Measurements from ENCODE around the gene USP48.

USP48 gene

DNA sequence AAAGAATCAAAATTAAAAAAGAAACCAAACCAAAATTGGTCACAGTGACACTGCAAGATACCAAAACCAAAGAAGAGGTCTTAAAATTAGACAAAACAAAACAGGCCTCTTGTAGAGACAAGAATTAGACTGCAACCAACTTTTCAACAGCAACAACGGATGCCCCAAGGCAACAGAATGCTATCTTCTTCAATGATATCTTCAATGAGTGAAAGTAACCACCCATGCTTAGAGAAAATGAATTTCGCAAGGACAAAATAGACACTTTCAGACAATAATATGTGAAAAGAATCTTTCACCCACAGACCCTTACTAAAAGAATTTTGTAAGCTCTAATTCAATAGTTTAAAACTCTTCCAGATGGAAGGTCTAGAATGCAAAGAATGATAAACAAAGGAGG, 41.7 kb downstream of the USP48 start:
- TF ChIP-seq Cebpa-rat (IDR thresholded peaks at IDR 0.05) = no peak
- H3K9ac ChIP-seq = no peak overlapping the region
- H3K27me3 ChIP-seq = no peaks in the 10 kb centered on the region
- H3K9me3 ChIP-seq (replicated peaks in 1 of 11) = no peaks in the 10 kb centered on the region
- H3K4me3 ChIP-seq = no peak overlapping the region
- peaks cover 0 to 8% (median 0%) of the 10 kb centered on the region in 11 experiments; a peak in 5 of 22 replicates for H4K20me1 ChIP-seq
- H3K27ac ChIP-seq = no peak overlapping the region
- H3K4me1 ChIP-seq = peaks cover 0 to 12% (median 0%) of the 10 kb centered on the region in 10 experiments; a peak in 2 of 20 replicates
- H3K4me2 ChIP-seq = no peak overlapping the region
- H3K36me3 ChIP-seq = peaks cover 83 to 100% (median 95%) of the 10 kb centered on the region in 11 experiments

GRCh38 chr1:21736876-21737275, 46.1 kb downstream of the USP48 start:
- H3K9ac ChIP-seq = no peak overlapping the region
- H3K4me3 ChIP-seq = no peak overlapping the region
- H3K4me1 ChIP-seq = peaks cover 0 to 12% (median 0%) of the 10 kb centered on the region in 10 experiments; a peak in 2 of 20 replicates
- H3K4me2 ChIP-seq = no peak overlapping the region
- H3K27me3 ChIP-seq = no peaks in the 10 kb centered on the region
- H4K20me1 ChIP-seq = peaks cover 0 to 17% (median 3%) of the 10 kb centered on the region in 11 experiments; a peak in 6 of 22 replicates
- H3K27ac ChIP-seq = no peak overlapping the region
- peaks cover 82 to 100% (median 94%) of the 10 kb centered on the region in 11 experiments for H3K36me3 ChIP-seq
- H3K9me3 ChIP-seq (replicated peaks in 1 of 11) = no peaks in the 10 kb centered on the region
- no peak for TF ChIP-seq Cebpa-rat (IDR thresholded peaks at IDR 0.05)

GRCh38 chr1:21736011-21736410, 46.9 kb downstream of the USP48 start:
- no peaks in the 10 kb centered on the region for H3K27me3 ChIP-seq
- no peak overlapping the region for H3K4me3 ChIP-seq
- H3K36me3 ChIP-seq = peaks cover 86 to 100% (median 94%) of the 10 kb centered on the region in 11 experiments

GRCh38 chr1:21734526-21734925, 48.4 kb downstream of the USP48 start:
- Histone ChIP-seq H3K36me3 (peaks cover 86 to 100% (median 94%) of the 10 kb centered on the region in 11 experiments), H3K9me3 (replicated peaks in 1 of 11) (no peaks in the 10 kb centered on the region)

More at GRCh38 chr1:21736011-21736410, 46.9 kb downstream of the USP48 start:
- peaks cover 0 to 12% (median 0%) of the 10 kb centered on the region in 10 experiments; a peak in 2 of 20 replicates for H3K4me1 ChIP-seq
- no peaks in the 10 kb centered on the region for H3K9me3 ChIP-seq (replicated peaks in 1 of 11)
- H4K20me1 ChIP-seq = peaks cover 0 to 17% (median 0%) of the 10 kb centered on the region in 11 experiments; a peak in 6 of 22 replicates
- no peak overlapping the region for H3K4me2 ChIP-seq
- TF ChIP-seq Cebpa-rat (IDR thresholded peaks at IDR 0.05) = no peak
- no peak overlapping the region for H3K9ac ChIP-seq
- no peak overlapping the region for H3K27ac ChIP-seq

DNA sequence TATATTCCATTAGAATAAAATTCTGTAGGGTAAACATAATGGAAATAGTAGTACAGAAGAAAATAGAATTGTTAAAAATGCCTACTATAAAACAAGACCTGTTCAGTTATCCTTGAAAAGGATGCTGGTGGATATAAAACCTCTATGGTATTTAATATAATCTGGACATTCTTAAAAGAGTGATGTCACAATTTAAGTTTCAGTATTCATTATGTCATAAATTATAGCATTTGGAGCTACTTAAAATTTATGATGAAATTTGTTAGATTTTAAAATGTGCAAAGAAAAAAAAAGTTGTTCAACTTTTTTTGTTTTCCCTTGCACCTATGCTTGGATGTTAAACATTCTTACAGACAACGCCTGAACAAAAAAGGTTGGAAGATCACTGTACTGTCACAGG, 50.3 kb downstream of the USP48 start:
- Histone ChIP-seq H3K27ac (no peak overlapping the region), H3K27me3 (no peaks in the 10 kb centered on the region), H4K20me1 (peaks cover 0 to 17% (median 3%) of the 10 kb centered on the region in 11 experiments; a peak in 5 of 22 replicates), H3K9me3 (replicated peaks in 1 of 11) (no peaks in the 10 kb centered on the region), H3K9ac (no peak overlapping the region), H3K4me2 (no peak overlapping the region), H3K4me1 (no peaks in the 10 kb centered on the region), H3K4me3 (no peak overlapping the region), H3K36me3 (peaks cover 92 to 100% (median 96%) of the 10 kb centered on the region in 11 experiments)
- TF ChIP-seq Cebpa-rat (IDR thresholded peaks at IDR 0.05) = no peak

More at GRCh38 chr1:21734526-21734925, 48.4 kb downstream of the USP48 start:
- H3K27me3 ChIP-seq = no peaks in the 10 kb centered on the region
- H4K20me1 ChIP-seq = peaks cover 0 to 17% (median 3%) of the 10 kb centered on the region in 11 experiments; a peak in 5 of 22 replicates
- TF ChIP-seq Cebpa-rat (IDR thresholded peaks at IDR 0.05) = no peak
- H3K4me2 ChIP-seq = no peak overlapping the region
- no peak overlapping the region for H3K27ac ChIP-seq
- peaks cover 0 to 5% (median 0%) of the 10 kb centered on the region in 10 experiments; a peak in 1 of 20 replicates for H3K4me1 ChIP-seq
- no peak overlapping the region for H3K4me3 ChIP-seq
- no peak overlapping the region for H3K9ac ChIP-seq

DNA sequence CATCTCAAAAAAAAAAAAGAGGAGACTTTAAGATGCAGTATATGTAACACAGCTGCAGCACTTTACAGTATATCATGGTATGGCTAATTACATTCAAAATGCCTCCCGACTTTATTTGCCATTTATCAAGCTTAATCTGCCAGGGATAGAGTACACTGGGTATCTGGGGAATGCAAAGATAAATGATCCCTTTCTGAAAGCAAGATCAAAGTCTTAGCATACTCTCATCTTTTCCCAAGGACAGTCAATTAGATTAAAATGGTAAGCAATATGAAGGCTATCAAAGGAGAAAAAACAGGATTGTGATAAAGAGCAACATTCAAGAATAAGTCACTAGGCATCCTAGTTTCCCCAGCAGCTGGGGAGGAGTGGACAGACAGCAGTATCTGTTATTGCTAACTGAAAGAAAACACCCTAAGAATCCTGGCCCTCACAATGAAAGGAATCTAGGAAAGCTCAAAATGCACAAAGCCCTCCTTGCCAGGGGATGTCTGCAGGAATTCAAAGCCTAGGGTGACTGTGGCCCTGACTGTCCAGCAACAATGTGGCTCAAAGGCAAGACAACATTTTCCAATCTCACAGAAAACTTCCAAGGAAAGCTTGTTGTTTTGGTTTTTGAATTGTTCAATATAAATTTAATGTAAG, 57.1 kb downstream of the USP48 start:
- H3K9ac ChIP-seq = no peak overlapping the region
- peaks cover 88 to 100% (median 98%) of the 10 kb centered on the region in 11 experiments for H3K36me3 ChIP-seq

GRCh38 chr1:21724570-21724969, 58.4 kb downstream of the USP48 start:
- TF ChIP-seq Cebpa-rat (IDR thresholded peaks at IDR 0.05) = no peak
- no peaks in the 10 kb centered on the region for H3K27me3 ChIP-seq
- H3K4me1 ChIP-seq = peaks cover 0 to 23% (median 17%) of the 10 kb centered on the region in 10 experiments; a peak in 13 of 20 replicates
- H3K36me3 ChIP-seq = peaks cover 88 to 100% (median 98%) of the 10 kb centered on the region in 11 experiments
- peaks cover 0 to 32% (median 0%) of the 10 kb centered on the region in 11 experiments; a peak in 5 of 22 replicates for H4K20me1 ChIP-seq
- H3K27ac ChIP-seq = no peak overlapping the region
- no peaks in the 10 kb centered on the region for H3K9me3 ChIP-seq (replicated peaks in 1 of 11)
- no peak overlapping the region for H3K4me2 ChIP-seq
- no peak overlapping the region for H3K4me3 ChIP-seq
- H3K9ac ChIP-seq = no peak overlapping the region

More for the DNA sequence above, 57.1 kb downstream of the USP48 start:
- H3K4me3 ChIP-seq = no peak overlapping the region
- H3K4me2 ChIP-seq = no peak overlapping the region
- no peaks in the 10 kb centered on the region for H3K27me3 ChIP-seq
- TF ChIP-seq Cebpa-rat (IDR thresholded peaks at IDR 0.05) = no peak
- peaks cover 0 to 37% (median 0%) of the 10 kb centered on the region in 11 experiments; a peak in 4 of 22 replicates for H4K20me1 ChIP-seq
- H3K27ac ChIP-seq = no peak overlapping the region
- peaks cover 0 to 20% (median 13%) of the 10 kb centered on the region in 10 experiments; a peak in 12 of 20 replicates for H3K4me1 ChIP-seq
- no peaks in the 10 kb centered on the region for H3K9me3 ChIP-seq (replicated peaks in 1 of 11)

DNA sequence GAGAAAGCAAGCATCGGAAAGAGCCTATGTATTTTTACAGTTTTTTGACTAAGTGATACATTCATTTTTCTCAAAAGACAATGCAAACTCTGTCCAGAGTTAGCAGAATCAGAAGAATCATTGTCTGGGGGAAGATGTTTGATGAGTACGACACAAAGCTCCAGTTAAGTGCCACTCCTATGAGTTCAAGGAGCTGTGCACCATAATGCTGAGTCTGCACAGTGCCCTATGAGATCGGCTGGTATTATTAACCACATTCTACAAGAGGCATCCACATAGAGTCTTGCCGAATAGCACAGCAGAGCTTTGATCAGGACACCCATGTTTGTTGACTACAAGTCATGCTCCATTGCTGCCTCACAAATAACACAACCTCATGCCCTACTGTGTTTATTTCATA, 58.9 kb downstream of the USP48 start:
- H3K9me3 ChIP-seq (replicated peaks in 1 of 11) = no peaks in the 10 kb centered on the region
- no peak for TF ChIP-seq Cebpa-rat (IDR thresholded peaks at IDR 0.05)
- H3K27ac ChIP-seq = no peak overlapping the region
- H3K36me3 ChIP-seq = peaks cover 87 to 100% (median 98%) of the 10 kb centered on the region in 11 experiments
- no peak overlapping the region for H3K9ac ChIP-seq
- H3K4me3 ChIP-seq = no peak overlapping the region
- no peaks in the 10 kb centered on the region for H3K27me3 ChIP-seq
- H4K20me1 ChIP-seq = peaks cover 0 to 32% (median 0%) of the 10 kb centered on the region in 11 experiments; a peak in 5 of 22 replicates
- no peak overlapping the region for H3K4me2 ChIP-seq
- peaks cover 0 to 23% (median 17%) of the 10 kb centered on the region in 10 experiments; a peak in 13 of 20 replicates for H3K4me1 ChIP-seq

DNA sequence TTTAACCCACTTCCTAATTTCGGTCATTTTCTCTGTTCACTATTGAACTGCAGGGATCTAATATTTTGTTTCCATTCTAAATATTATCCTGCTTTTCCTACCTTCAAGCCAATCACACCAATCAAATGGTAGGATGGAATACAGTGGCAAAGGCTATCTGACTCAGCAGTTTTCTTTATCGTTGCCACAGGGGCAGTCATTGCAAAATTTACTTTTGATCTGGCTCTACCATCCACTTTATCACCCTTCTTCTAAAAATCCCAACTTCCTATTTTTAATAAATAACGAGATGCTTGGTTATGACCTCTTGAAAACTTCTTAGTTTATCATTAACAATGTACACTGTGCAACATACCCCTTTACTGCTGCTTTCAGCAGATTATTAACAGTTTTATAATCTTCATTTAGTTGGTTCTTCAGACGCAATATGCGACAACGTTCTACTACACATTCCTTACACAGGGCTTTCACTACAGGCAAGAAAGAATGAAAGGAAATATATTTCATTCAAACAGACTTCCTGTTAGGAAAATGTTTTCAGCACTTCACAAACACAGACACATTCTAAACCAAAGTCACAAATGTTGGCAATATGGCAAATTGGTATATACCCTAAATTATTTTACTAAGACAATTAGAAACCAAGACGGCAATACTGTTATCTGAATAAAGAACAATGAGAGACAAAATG, 61.5 kb downstream of the USP48 start:
- Histone ChIP-seq H3K9ac (no peak overlapping the region; a peak in 1 of 22 replicates), H3K4me3 (no peak overlapping the region), H3K27me3 (no peaks in the 10 kb centered on the region), H3K36me3 (peaks cover 87 to 100% (median 98%) of the 10 kb centered on the region in 11 experiments), H3K9me3 (replicated peaks in 1 of 11) (no peaks in the 10 kb centered on the region), H3K4me1 (peaks cover 0 to 23% (median 17%) of the 10 kb centered on the region in 10 experiments; a peak in 13 of 20 replicates), H3K4me2 (peak overlapping the region in 2 of 11 experiments; percentile 8 to 38; a peak in 4 of 22 replicates), H4K20me1 (peaks cover 0 to 25% (median 0%) of the 10 kb centered on the region in 11 experiments; a peak in 5 of 22 replicates), H3K27ac (peak overlapping the region in 7 of 11 experiments; percentile 4 to 33 (median 16); a peak in 5 of 22 replicates)
- no peak for TF ChIP-seq Cebpa-rat (IDR thresholded peaks at IDR 0.05)

All from BLaER1 treated with 17β-estradiol and CSF1 and Interleukin-3, amounts not matched to agents 10 nM and 100 nM (cell line).